Natural killer cell (primary cell): Measurements from ENCODE around the gene IFITM5. TPM values are rescaled to one million over a fixed set of nuclear protein-coding genes. Genes with fewer than 3 reads are reported as not detected.

Experiments
- ATAC-seq, 3 donors: fragments of 150-1000 bp in 2 of 3; fragments of 200-7000 bp in 1 of 3; cut with Tn5 transposase; 1 replicate in 1 of 3; 2 replicates in 2 of 3; pipeline ENCODE4 v1.10.0; 2021; ENCODE audit warnings: mild to moderate bottlenecking in 2 of 3, moderate library complexity in 2 of 3
- DNase-seq, 2 donors: peaks; one replicate each; pipeline versions ENCODE4 v3.0.0 to v3.0.0-alpha.2; 2013 to 2021; ENCODE audit warnings: mixed read lengths in 1 of 2
- H3K27ac ChIP-seq: one replicate; pipeline ENCODE4 v1.5.1; 2013; ENCODE audit warnings: mild to moderate bottlenecking, low read length
- H3K27me3 ChIP-seq: one replicate; pipeline ENCODE4 v1.6.1; 2013; ENCODE audit warnings: low read length; ENCODE audit not compliant: control insufficient read depth, insufficient read depth
- H3K36me3 ChIP-seq: one replicate; pipeline ENCODE4 v1.6.1; 2013; ENCODE audit warnings: low read length; ENCODE audit not compliant: control insufficient read depth, insufficient read depth
- H3K4me1 ChIP-seq: one replicate; pipeline ENCODE4 v1.6.1; 2013; ENCODE audit warnings: low read length; ENCODE audit not compliant: control insufficient read depth, insufficient read depth
- H3K4me3 ChIP-seq: one replicate; pipeline ENCODE4 v1.5.1; 2013; ENCODE audit warnings: low read length
- H3K9me3 ChIP-seq: one replicate; pipeline ENCODE4 v1.6.1; 2013; ENCODE audit warnings: low read length; ENCODE audit not compliant: control insufficient read depth, insufficient read depth
- H3K27ac Mint-ChIP-seq, 2 donors: one replicate each; pipeline ENCODE4 v1.8.0; 2022; ENCODE audit warnings: mild to moderate bottlenecking in 2 of 2, mixed read lengths in 2 of 2, moderate library complexity in 1 of 2
- H3K27me3 Mint-ChIP-seq, 2 donors: one replicate each; pipeline ENCODE4 v1.8.0; 2022; ENCODE audit warnings: low read depth in 2 of 2, mixed read lengths in 2 of 2
- H3K36me3 Mint-ChIP-seq: one replicate; pipeline ENCODE4 v1.8.0; 2022; ENCODE audit warnings: mixed read lengths
- H3K4me1 Mint-ChIP-seq, 2 donors: one replicate each; pipeline ENCODE4 v1.8.0; 2022; ENCODE audit warnings: mixed read lengths in 2 of 2
- H3K4me3 Mint-ChIP-seq: one replicate; pipeline ENCODE4 v1.8.0; 2022; ENCODE audit warnings: mild to moderate bottlenecking, moderate library complexity, mixed read lengths
- H3K9me3 Mint-ChIP-seq, 2 donors: one replicate each; pipeline ENCODE4 v1.8.0; 2022; ENCODE audit warnings: mixed read lengths in 2 of 2
- WGBS: methylation state at CpG from one replicate; pipeline ENCODE4 v1.1.7; 2013; ENCODE audit warnings: missing lambda C conversion rate; ENCODE audit not compliant: insufficient coverage; 5-methylcytosine and 5-hydroxymethylcytosine counted together
- intact Hi-C: fragments of 100-400 bp; cut with micrococcal nuclease; formaldehyde crosslinking; loops from one replicate; pipeline ENCODE4 v1.14.2; 2022
- total RNA-seq, 4 donors: library from RNA; stranded (reverse); fragments of 120-200 nt in 1 of 4; gene quantifications; one replicate each; pipeline versions ENCODE4 v1.2.3 to v1.2.4, GENCODE V29; 2013 to 2022
- TF ChIP-seq, protein P1 (sequence below): fragments of 200-600 bp; IDR thresholded peaks from one replicate; pipeline ENCODE4 v1.8.0; 2022; ENCODE audit warnings: antibody characterized with exemption

IFITM5 gene
- total RNA-seq, 3 donors from 2014 or later (not counting 1 experiment from before 2014, with no cell fraction given): not detected

DNA sequence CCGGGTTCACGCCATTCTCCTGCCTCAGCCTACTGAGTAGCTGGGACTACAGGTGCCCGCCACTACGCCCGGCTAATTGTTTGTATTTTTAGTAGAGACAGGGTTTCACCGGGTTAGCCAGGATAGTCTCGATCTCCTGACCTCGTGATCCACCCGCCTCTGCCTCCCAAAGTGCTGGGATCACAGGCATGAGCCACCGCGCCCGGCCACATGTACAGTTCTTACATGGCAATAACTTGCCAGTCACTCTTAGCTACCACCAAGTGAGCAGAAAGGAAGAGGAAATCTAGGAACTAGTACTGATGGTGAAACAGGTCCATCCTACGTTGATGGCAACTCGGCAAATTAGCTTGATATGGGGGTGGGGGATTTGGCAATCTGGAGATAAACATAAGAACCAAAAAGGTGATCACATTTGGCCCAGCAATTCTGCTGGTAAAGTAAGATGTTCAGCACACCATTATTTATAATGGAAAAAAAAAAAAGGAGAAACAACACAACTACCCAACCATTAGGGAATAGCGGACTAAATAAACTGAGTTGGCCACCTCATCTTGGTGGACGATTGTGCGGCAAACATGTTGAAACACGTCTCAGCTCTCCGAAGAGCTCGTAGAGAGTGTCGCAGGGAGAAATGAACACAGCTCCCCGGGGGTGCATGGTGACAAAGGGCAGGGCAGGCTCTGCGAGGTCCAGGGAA, 15.8 kb downstream of the IFITM5 start:
- Histone ChIP-seq H3K27me3 (peaks cover 23% of the 10 kb centered on the region), H3K4me1 (peaks cover 84% of the 10 kb centered on the region), H3K36me3 (no peaks in the 10 kb centered on the region), H3K27ac (no peak overlapping the region), H3K4me3 (no peak overlapping the region), H3K9me3 (no peaks in the 10 kb centered on the region)
- Mint-ChIP-seq H3K4me3 (no peak overlapping the region), H3K36me3 (no peaks in the 10 kb centered on the region), H3K4me1 (peaks cover 23 to 45% of the 10 kb centered on the region in 2 donors), H3K27ac (no peak overlapping the region), H3K9me3 (no peaks in the 10 kb centered on the region), H3K27me3 (peaks cover 0 to 37% of the 10 kb centered on the region in 2 donors)
- WGBS: 89% methylated on average over 22 of the region's 23 CpGs
- no peak for ATAC-seq
- TF ChIP-seq, protein P1, sequence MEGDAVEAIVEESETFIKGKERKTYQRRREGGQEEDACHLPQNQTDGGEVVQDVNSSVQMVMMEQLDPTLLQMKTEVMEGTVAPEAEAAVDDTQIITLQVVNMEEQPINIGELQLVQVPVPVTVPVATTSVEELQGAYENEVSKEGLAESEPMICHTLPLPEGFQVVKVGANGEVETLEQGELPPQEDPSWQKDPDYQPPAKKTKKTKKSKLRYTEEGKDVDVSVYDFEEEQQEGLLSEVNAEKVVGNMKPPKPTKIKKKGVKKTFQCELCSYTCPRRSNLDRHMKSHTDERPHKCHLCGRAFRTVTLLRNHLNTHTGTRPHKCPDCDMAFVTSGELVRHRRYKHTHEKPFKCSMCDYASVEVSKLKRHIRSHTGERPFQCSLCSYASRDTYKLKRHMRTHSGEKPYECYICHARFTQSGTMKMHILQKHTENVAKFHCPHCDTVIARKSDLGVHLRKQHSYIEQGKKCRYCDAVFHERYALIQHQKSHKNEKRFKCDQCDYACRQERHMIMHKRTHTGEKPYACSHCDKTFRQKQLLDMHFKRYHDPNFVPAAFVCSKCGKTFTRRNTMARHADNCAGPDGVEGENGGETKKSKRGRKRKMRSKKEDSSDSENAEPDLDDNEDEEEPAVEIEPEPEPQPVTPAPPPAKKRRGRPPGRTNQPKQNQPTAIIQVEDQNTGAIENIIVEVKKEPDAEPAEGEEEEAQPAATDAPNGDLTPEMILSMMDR: no peak
- intact Hi-C loops: no loop called here
- peak in 1 of 2 donors; percentile 10 for DNase-seq

DNA sequence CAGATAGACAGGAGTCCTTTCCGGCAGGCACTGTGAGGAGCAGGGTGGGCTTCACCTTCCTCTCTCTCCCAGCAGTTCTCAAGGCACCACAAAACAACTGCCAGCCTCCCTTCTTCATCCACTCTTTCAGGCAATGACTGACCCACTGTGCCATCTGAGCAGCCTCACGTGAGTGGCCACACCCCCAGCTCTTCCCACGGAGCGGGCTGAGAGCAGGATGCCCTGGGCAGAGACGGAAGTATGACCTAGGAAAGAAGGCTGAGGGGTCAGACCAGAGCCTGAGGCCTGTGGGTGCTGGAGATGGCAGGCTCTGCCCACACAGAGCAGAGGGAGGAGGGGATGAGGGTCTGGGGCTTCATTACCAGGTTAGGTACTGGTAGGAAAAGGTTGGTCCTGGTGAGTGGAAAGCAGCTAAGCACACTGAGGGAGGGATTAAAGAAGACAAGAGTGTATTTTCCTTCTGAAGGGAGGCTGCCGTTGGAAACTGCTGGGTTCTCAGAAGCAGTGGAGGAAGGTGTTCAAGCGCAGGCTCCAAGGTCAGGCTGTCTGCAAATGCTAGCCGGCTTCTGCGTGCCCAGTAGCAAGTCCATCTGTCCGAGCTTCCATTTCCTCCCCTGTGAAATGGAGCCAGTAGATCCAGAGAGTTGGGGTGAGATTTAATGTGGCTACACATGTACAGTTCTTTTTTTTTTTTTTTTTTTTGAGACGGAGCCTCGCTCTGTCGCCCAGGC, 16.5 kb downstream of the IFITM5 start:
- no peak overlapping the region for H3K27ac ChIP-seq
- H3K27ac Mint-ChIP-seq: no peak overlapping the region
- peaks cover 84% of the 10 kb centered on the region for H3K4me1 ChIP-seq
- 81% methylated on average over 10 of the region's 13 CpGs for WGBS
- no peaks in the 10 kb centered on the region for H3K9me3 Mint-ChIP-seq
- DNase-seq: no peak
- peak overlapping the region; percentile 59 for H3K4me3 Mint-ChIP-seq
- H3K36me3 ChIP-seq: no peaks in the 10 kb centered on the region
- no peaks in the 10 kb centered on the region for H3K36me3 Mint-ChIP-seq
- peaks cover 0 to 41% of the 10 kb centered on the region in 2 donors for H3K27me3 Mint-ChIP-seq
- TF ChIP-seq, protein P1: no peak
- H3K4me1 Mint-ChIP-seq: peaks cover 21 to 47% of the 10 kb centered on the region in 2 donors
- H3K9me3 ChIP-seq: no peaks in the 10 kb centered on the region
- no peak overlapping the region for H3K4me3 ChIP-seq
- ATAC-seq: no peak
- intact Hi-C loops: no loop called here
- H3K27me3 ChIP-seq: peaks cover 23% of the 10 kb centered on the region

DNA sequence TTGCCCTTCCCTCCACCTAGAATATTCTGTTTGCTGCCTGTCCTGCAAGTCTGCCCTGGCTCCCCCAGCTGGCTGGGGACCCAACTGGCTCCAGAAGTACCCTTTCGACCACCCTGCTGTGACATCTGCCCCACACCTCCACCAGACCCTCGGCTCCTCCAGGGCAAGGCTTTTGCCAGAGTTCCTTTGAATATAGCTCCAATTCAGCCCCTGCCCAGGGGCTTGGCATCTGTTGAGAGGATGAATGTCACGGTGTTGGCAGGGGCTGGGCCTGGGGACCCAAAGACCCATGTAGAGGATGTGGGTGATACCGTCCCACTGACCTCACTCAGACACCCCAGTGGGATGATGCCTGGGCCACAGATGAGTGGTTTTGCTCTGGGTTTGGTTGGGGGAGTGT, 17.2 kb downstream of the IFITM5 start:
- intact Hi-C loops: no loop called here
- ATAC-seq (no peak), DNase-seq (peak; percentile 7 to 15)
- Mint-ChIP-seq H3K27me3 (peaks cover 0 to 43% of the 10 kb centered on the region in 2 donors), H3K27ac (no peak overlapping the region), H3K4me1 (peaks cover 25 to 48% of the 10 kb centered on the region in 2 donors), H3K4me3 (peak overlapping the region; percentile 37), H3K36me3 (no peaks in the 10 kb centered on the region), H3K9me3 (no peaks in the 10 kb centered on the region)
- H3K27ac ChIP-seq: no peak overlapping the region
- no peaks in the 10 kb centered on the region for H3K9me3 ChIP-seq
- H3K4me3 ChIP-seq: no peak overlapping the region
- no peaks in the 10 kb centered on the region for H3K36me3 ChIP-seq
- peaks cover 23% of the 10 kb centered on the region for H3K27me3 ChIP-seq
- 76% methylated on average over 4 of the region's 4 CpGs for WGBS
- TF ChIP-seq, protein P1: no peak
- peaks cover 83% of the 10 kb centered on the region for H3K4me1 ChIP-seq
